OCI-M1 (cell line): Measurements from ENCODE around the gene NUP50.

Experiments used
- DNase-seq: peaks from one replicate; lab custom pipeline; 2025; lab: John Stamatoyannopoulos, UW

NUP50 gene

DNA sequence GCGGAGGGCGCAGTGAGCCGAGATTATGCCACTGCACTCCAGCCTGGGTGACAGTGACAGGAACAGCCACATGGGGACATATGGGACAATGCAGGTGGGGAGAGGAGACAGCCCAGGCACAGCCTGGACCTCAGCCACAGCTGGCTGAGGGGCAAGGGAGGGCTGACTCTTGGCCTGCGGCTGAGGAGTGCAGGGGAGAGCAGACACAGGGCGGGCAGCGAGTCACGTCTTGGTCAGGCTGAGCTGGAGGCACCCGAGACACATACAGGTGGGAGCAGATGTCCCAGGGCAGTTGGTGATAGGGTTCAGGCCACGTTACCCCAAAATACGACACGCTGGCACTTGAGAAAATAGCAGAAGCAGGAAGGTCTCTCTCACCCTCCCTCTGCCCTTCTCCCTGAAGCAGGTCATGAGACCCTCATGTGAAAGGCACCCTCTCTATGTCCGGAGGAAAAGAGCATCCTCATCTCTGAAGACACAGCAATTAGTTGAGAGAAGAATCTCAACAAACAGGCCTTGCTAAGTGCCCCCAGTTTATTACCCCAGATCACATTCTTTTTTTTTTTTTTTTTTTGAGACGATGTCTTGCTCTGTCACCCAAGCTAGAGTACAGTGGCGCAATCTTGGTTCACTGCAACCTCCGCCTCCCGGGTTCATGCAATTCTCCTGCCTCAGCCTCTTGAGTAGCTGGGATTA is 66.4 kb downstream of the NUP50 start:
- no peak for DNase-seq

DNA sequence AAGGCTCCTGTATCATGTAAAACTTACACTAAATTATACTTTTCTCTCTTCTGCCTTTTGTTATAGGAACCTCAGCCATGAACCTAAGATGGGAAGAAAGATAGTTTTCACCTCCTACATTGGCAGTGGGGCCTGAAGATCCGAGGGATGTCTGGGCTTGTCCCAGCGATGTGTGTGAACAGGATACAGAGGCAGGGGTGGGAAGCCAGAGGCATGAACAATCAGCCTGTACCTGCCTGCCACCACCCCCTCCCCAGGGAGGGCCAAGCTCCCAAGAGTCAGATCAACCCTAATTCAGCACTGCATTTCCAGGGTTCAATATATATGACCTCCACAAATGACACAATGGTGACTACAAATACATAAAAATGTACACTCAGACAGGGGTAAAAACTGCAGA is 67.6 kb downstream of the NUP50 start:
- DNase-seq: no peak

DNA sequence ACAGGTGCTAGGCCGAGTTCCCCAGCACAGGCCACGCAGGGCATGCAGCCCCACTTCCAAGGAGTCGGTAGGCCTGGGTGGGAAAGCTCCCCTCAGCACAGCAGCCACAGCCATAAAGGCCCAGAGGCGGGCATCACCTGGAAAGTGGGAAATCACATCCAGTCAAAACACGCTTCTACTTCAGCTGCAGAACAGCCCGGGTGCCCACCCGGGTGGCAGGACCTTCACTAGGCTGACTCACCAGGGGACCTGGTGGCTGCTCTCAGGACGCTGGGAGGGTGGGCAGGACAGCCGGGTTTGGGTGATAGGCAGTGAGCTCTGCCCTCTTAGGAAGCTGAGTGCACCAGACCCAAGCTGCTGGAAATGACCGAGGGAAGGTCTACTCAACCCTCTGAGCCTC is 69.7 kb downstream of the NUP50 start:
- DNase-seq: no peak

DNA sequence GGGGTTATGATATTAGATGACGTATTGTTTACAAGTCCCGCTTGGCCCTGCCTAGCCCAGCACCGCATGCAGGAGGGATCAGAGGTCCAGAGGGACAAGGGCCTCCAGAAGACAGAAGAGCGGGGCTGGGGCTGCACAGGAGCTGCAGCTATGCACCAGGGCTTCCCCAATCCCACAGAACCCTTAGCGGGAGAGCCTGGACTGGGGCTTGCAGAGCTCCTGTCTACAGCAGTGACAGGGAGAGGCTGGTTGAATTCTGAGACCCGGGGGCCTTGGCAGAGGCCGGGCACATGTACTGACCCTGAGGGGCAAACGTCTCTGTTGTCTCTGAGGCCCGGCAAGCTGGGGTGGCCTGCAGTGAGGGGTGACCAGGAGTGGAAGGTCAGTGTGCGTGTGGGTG is 70.1 kb downstream of the NUP50 start:
- DNase-seq: no peak

DNA sequence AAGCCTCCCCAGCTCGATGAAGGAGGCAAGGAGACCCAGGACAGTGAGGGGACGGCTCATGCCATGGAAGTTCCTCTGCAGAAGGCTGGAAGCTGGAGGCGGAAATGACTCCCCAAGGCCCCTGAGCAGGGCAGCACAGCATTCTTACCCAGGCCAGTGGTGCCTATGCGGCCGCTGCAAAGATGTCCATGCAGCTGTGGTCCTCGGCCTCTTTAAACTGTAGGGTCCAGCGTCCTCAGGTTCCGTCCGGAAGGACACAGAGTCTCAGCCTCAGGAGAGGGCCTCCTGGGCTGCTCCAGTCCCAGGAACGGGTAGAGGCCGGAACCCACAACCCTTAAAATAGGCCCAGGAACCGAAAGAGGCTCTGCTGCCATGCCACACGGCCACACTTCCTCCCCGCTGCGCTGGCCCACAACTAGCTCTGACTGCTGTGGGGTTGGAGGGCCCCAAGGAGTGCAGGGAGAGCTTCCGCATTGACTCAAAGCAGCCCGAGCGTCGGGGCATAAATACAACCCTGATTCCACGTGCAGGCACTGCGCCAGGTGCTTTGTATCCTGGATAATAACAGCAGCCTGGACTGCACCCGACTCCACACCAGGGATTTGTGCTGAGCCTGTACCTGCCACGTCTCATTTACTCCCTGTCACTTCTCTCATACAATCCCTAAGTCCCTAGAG is 71.5 kb downstream of the NUP50 start:
- DNase-seq: no peak

DNA sequence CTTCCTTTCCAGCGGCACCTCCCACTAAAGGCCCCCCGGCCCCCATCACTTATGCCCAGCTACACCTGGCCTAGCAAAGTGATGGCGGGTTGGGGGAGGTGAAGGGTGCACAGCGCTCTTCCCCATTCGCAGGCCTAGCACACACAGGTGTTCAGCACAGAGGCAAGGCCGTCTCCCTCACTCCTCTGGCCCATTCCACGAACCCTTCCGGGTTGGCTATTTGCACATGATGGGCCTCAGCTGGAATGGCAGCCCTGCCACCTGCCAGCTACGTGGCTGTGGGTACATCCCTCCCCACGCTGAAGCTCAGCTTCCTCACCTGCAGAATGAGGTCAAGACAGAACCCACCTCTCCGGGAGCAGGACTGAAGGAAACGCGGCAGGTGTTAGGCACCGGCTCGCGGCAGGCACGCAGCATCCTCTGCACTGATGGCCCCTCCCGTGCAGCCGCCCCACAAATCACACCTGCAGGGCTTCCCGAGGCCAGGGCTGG is 72.2 kb downstream of the NUP50 start:
- DNase-seq: no peak

DNA sequence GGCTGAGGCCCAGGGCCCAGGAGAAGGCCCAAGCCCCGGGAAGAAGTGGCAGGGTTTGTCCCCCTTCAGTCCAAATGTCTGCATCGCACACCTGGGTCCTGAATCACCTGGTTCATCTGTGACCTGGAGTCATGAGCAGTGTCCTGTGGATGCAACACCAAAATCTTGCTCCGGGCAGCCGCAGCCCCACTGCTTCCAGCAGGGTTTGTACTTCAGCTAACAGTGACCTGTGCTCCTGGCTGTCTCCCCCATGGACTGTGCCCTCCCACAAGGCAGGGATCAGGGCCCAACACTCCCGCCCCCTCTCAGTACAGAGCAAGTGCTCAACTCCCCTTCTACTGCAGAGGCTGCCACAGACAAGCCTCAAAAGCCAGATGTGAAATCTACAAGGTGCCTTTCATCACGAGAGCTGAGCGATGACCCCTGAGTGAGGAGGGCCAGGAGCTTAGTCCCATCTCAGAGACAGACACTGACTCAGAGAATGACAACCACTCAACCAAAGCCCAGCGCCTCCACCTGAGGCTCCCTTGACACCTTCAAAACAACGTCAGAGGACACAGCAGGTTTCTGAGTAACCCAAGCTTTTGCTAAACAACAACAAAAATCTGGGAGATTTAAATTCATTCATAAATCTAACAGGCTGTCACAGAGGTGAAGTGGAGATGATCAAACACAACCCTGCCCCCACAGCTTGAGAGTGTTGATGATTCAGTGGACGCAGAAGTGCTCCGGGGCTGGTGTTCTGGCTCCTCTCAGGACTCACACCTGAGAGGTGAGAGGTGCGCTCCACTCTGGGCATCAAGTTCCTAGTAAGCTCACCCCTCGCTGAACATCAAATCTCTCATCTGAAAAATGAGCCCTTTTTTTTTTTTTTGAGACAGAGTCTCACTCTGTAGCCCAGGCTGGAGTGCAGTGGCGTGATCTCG is 73.6 kb downstream of the NUP50 start:
- no peak for DNase-seq
